SU-DHL-6 (cell line): ENCODE measurements around the gene ZNF718.
"Not testable (repeated sequence)": the region's sequence is repeated elsewhere in the genome, so short reads cannot be mapped to it uniquely, and the experiment has no call there.

Source experiments
- H2AFZ ChIP-seq: fragments of 200-600 bp; sonication (generic); 2 replicates; pipeline ENCODE4 v1.6.1; 2014; ENCODE audit warnings: low read depth, mild to moderate bottlenecking, moderate library complexity, mixed read lengths, antibody characterized with exemption, low read length; ENCODE audit not compliant: severe bottlenecking
- H3F3A ChIP-seq: fragments of 200-600 bp; shearing (Covaris generic); 2 replicates; pipeline ENCODE4 v1.6.0; 2016; ENCODE audit warnings: antibody characterized with exemption, mild to moderate bottlenecking; ENCODE audit not compliant: insufficient read depth
- H3K27ac ChIP-seq: fragments of 200-600 bp; sonication (generic); 2 replicates; pipeline ENCODE4 v1.5.1; 2016; ENCODE audit warnings: low read depth, mild to moderate bottlenecking, low read length, moderate library complexity, mixed read lengths
- H3K27me3 ChIP-seq: fragments of 200-600 bp; sonication (generic), shearing (Covaris generic); 2 replicates; pipeline ENCODE4 v1.6.0; 2014; ENCODE audit warnings: mild to moderate bottlenecking, low read length
- H3K36me3 ChIP-seq: fragments of 200-600 bp; sonication (generic); 2 replicates; pipeline ENCODE4 v1.6.1; 2014; ENCODE audit warnings: mild to moderate bottlenecking, low read length, mixed read lengths
- H3K4me2 ChIP-seq: fragments of 300-600, 200-600 bp; shearing (Covaris generic), sonication (generic); 2 replicates; pipeline ENCODE4 v1.6.0; 2014; ENCODE audit warnings: low read length, low read depth, mild to moderate bottlenecking; ENCODE audit not compliant: poor library complexity, severe bottlenecking
- H3K4me3 ChIP-seq: fragments of 200-600 bp; sonication (generic); 2 replicates; pipeline ENCODE4 v1.5.1; 2014; ENCODE audit warnings: antibody characterized with exemption, low read length, mild to moderate bottlenecking, mixed read lengths; ENCODE audit not compliant: insufficient read depth, poor library complexity, severe bottlenecking
- H3K79me2 ChIP-seq: fragments of 200-600 bp; sonication (generic); 2 replicates; pipeline ENCODE4 v1.6.1; 2014; ENCODE audit warnings: mild to moderate bottlenecking, low read length, moderate library complexity; ENCODE audit not compliant: insufficient read depth
- H3K9ac ChIP-seq: fragments of 200-600 bp; sonication (generic); 2 replicates; pipeline ENCODE4 v1.7.0; 2014; ENCODE audit warnings: mild to moderate bottlenecking, low read length
- H3K9me2 ChIP-seq: fragments of 200-600 bp; sonication (generic); replicated peaks from 2 replicates; pipeline ENCODE4 v1.6.1; 2014; ENCODE audit warnings: low read length; ENCODE audit not compliant: insufficient read depth
- H3K9me3 ChIP-seq: fragments of 200-600 bp; sonication (generic); 2 replicates; pipeline ENCODE4 v1.6.1; 2014; ENCODE audit warnings: low read length, mixed read lengths; ENCODE audit not compliant: insufficient read depth
- H4K20me1 ChIP-seq: fragments of 200-600 bp; sonication (generic); 2 replicates; pipeline ENCODE4 v1.6.1; 2014; ENCODE audit warnings: low read depth, mild to moderate bottlenecking, antibody characterized with exemption, low read length, moderate library complexity, mixed read lengths
- CTCF ChIP-seq: fragments of 200-600 bp; sonication (generic); IDR thresholded peaks from one replicate; pipeline ENCODE4 v1.5.1; 2017; ENCODE audit warnings: antibody characterized with exemption, mild to moderate bottlenecking, low read length, moderate library complexity; ENCODE audit not compliant: insufficient read depth, poor library complexity, severe bottlenecking
- EZH2phosphoT487 ChIP-seq: fragments of 200-600 bp; sonication (generic), shearing (Covaris generic); conservative IDR thresholded peaks from 2 replicates; pipeline ENCODE4 v1.6.1; 2018; ENCODE audit warnings: mild to moderate bottlenecking, antibody characterized with exemption, low read length, moderate library complexity, mixed read lengths

The ZNF718 gene

DNA sequence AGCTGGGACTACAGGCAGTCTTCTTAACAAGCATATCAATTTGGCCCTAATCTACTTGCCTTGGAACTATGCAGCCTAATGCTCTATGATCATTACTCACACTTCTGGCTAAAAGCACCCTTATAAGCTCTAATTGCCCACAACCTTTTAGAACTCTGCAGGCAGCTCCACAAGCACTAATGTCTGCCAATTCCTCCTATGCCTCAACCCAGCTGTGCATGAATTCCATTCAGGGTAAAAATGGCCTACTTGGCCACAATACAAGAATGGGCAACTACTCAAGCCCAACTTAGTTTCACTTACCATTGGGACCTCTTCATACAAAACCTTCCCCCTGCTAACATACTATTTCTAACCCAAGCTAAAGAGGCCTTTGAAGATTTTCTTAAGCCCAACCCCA, 51.7 kb downstream of the ZNF718 start:
- peaks cover 4% of the 10 kb centered on the region; the same call in 1 of the 2 replicates for H3K36me3 ChIP-seq
- H2AFZ ChIP-seq = no peak overlapping the region
- peaks cover 3% of the 10 kb centered on the region; the same call in 1 of the 2 replicates for H3K9me3 ChIP-seq
- no peak overlapping the region for H3K27ac ChIP-seq
- no peaks in the 10 kb centered on the region for H4K20me1 ChIP-seq
- 0 out of 2 replicates have a peak, but pooled peaks cover 5% of the 10 kb centered on the region for H3F3A ChIP-seq
- no peaks in the 10 kb centered on the region for H3K27me3 ChIP-seq
- no peaks in the 10 kb centered on the region for H3K79me2 ChIP-seq
- H3K4me2 ChIP-seq = no peak overlapping the region
- no peaks in the 10 kb centered on the region for H3K9me2 ChIP-seq
- H3K4me3 ChIP-seq = no peak overlapping the region
- no peak overlapping the region for H3K9ac ChIP-seq
- TF ChIP-seq EZH2phosphoT487 (no peak), CTCF (no peak)

DNA sequence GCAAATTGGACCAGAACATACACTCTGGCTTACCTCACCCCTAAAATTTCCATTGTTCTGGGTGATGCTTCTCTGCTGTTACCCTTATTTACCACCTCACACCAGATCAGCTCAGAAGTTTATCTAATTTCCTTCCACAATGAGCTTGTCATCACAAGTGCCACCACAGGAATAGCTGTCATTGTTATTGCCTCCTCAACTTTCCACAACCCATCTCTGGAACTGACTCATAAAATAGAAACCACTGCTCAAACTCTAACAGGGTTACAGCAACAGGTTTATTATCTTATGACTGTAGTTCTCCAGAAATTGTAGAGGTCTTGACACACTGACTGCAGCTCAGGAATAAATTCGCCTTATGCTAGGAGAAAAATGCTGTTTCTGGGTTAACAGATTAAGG, 52.7 kb downstream of the ZNF718 start:
- Histone ChIP-seq H3K79me2 (no peaks in the 10 kb centered on the region), H3K9ac (no peak overlapping the region), H3K9me2 (no peaks in the 10 kb centered on the region), H3K4me2 (no peak overlapping the region), H3K27me3 (no peaks in the 10 kb centered on the region), H4K20me1 (no peaks in the 10 kb centered on the region), H3K36me3 (peaks cover 4% of the 10 kb centered on the region; the same call in 1 of the 2 replicates), H3F3A (0 out of 2 replicates have a peak, but pooled peaks cover 5% of the 10 kb centered on the region), H3K9me3 (peaks cover 7% of the 10 kb centered on the region; the same call in 1 of the 2 replicates), H2AFZ (no peak overlapping the region), H3K4me3 (no peak overlapping the region), H3K27ac (no peak overlapping the region)
- TF ChIP-seq CTCF = no peak
- TF ChIP-seq EZH2phosphoT487 = no peak

DNA sequence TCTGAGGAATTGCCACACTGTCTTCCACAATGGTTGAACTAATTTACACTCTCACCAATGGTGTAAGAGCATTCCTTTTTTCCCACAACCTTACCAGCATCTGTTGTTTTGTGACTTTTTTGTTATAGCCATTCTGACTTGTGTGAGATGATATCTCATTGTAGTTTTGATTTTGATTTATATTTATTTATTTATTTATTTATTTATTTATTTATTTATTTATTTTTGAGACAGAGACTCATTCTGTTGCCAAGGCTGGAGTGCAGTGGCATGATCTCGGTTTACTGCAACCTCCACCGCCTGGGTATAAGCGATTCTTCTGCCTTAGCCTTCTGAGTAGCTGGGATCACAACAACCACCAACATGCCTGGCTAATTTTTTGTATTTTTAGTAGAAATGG, 57.9 kb downstream of the ZNF718 start:
- H3K27me3 ChIP-seq, H3K9me2 ChIP-seq, H3K27ac ChIP-seq, H3K36me3 ChIP-seq, H2AFZ ChIP-seq, H3K4me3 ChIP-seq, H4K20me1 ChIP-seq, H3F3A ChIP-seq, H3K4me2 ChIP-seq, H3K79me2 ChIP-seq, H3K9me3 ChIP-seq, H3K9ac ChIP-seq: not testable (repeated sequence)

- Histone ChIP-seq H3K4me2 (no peak overlapping the region), H3K9ac (no peak overlapping the region), H3K27me3 (no peaks in the 10 kb centered on the region), H4K20me1 (no peaks in the 10 kb centered on the region), H3K9me2 (no peaks in the 10 kb centered on the region), H3K9me3 (0 out of 2 replicates have a peak, but pooled peaks cover 3% of the 10 kb centered on the region), H3K36me3 (no peaks in the 10 kb centered on the region), H3K79me2 (no peaks in the 10 kb centered on the region), H3K4me3 (no peak overlapping the region), H2AFZ (no peak overlapping the region), H3F3A (no peaks in the 10 kb centered on the region), H3K27ac (no peak overlapping the region)
- TF ChIP-seq EZH2phosphoT487 = no peak
- no peak for TF ChIP-seq CTCF
These were observed 63.8 kb downstream of the ZNF718 start for GRCh38 chr4:188091-188490.

GRCh38 chr4:195159-195558, 70.9 kb downstream of the ZNF718 start:
- H3K9ac ChIP-seq, H3F3A ChIP-seq, H3K4me2 ChIP-seq, H3K9me3 ChIP-seq, H4K20me1 ChIP-seq, H3K36me3 ChIP-seq, H3K79me2 ChIP-seq, H3K27me3 ChIP-seq, H3K4me3 ChIP-seq, H3K27ac ChIP-seq, H3K9me2 ChIP-seq, H2AFZ ChIP-seq: not testable (repeated sequence)
